ENCODE measurements around the gene GRHL1.

The GRHL1 gene

DNA sequence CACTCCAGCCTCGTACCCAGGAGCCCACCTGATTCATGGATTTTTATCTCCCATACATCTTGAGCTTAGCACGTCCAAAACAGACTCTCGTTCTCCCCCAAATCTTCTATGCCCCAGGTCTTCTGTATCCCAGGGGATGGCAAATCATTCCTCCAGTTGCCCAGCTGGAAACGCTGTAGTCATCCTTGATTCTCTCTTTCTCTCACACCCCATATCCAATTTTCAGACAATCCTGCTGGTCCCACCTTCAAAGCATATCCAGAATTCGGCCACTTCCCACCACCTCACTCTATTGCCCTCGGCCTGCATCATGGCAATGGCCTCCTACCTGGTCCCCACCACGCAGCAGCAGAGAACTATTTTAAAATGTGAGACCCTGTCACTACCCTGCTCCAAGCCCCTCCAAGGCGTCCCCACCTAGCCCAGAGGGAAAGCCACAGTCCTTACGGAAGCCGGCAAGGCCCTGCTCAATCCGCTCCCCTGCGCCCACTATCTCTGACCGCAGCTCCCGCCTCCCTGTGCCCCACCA, 1.4 kb upstream of the GRHL1 start:
- no peak for DNase-seq

DNA sequence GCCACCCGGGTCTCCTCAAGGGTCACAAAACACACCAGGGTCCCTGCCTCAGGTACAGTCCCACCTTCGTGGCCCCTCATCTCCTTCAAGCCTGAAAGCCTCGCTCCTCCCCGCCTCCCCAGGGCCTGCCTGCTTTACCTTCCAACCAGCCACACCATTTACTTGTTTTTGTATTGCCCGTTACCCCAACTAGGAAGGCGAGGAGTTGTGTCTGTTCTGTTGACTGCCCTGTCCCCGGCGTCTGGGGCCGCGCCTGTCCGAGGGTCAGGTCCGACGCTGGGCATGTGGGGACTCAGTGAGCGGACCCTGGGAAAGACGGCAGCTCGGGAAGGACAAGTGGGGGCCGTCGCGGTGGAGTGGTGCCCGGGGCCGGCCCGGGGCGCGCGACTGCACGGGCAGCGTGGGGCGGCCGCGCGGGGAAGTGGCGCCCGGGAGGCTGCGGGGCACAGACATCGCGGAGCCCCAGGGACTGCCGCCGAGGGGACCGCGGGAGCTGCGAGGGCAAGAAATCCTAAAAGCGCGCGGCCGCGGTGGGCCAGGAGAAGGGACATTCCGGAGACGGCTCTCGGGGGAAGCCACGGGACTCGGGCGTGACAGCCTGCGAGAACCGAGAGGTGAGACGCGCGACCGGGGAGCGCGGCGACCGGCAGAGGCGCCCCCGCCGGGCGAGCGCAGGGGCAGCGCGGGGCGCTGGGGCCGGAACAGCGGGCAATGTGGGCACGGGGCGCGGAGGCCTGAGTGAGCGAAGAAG, 797 bp upstream of the GRHL1 start:
- DNase-seq, result peak; percentile 50

DNA sequence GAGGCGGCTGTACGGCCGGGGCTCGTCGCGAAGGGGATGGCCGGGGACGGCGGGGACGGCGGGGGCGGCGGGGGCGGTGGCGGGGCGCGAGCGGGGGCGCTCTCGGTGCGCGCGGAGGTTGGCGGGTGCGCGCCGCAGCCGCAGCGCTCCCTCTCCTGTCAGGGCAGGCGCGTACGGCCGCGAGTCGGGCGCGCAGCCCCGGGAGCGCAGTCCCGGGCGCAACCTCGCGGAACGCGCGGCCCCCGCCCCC, 296 bp upstream of the GRHL1 start:
- no peak for DNase-seq

DNA sequence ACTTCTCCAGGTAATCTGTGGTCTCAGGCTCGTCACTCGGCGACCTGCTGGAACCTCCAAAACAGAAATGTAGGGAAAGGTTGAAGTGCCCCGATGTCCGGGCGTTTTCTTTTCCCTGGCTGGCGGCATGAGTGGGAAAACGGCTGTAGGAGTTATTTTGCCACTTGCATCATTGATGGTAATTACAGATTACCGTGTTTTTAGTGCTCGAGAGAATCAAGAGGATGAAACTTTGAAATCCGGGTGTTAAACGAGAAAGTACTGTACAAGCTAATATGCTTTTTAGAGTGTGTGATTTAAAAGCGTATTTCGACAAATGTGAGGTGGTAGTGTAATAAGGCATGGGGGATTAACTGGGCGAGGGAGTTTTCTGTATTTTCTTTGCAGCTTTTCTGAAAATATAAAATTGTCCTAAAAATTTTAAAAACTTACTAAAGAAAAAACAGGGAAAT, 819 bp downstream of the GRHL1 start:
- peak; percentile 25 for DNase-seq

DNA sequence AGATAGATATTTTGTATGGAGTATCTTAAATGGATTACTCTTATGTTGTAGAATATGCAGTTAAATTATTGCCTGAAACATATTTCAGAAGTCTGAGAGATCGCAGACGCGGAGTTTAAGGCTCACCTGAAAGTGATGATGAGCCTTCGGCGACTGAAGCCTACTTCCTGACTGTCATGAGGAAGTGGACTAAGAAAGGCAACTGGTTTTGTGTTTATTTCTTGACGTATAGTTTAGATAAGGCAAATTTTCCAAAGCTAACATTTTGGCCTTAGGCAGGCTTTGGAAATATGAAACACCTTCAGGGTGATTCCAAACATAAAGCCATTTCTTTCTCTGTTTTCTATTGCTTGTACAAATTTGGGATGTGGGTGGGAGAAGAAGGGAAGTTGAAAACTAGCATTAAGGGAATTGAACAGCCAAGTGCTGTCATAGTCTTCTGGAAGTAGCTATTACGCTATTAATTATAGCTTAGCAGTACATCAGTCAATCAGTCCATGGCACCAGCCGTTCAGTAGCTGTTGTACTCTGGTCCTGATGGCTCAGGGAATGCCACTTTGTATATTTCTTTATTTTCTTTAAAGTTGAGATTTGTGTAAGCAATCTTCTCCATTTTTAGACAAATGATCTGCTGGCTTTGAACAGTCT, 1.5 kb downstream of the GRHL1 start:
- DNase-seq, result no peak

DNA sequence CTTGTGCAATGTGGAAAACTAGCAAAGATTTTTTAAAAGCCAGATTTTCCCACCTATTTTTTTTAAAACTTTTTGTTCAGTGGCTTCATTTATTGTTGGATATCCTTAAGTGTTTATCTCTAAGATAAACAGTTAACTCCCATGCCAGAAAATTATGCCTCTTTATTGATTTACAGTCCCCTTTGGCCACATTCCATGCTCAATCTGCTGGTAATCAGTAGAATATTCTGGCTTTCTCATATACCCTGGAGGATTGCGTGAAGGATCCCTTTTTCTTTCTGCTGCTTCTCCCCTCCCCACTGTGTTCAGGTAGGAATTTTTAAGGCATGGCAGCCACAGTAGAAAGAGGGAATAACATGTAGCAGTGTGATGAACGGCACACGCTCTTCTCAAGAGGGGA, 2.6 kb downstream of the GRHL1 start:
- no peak for DNase-seq

DNA sequence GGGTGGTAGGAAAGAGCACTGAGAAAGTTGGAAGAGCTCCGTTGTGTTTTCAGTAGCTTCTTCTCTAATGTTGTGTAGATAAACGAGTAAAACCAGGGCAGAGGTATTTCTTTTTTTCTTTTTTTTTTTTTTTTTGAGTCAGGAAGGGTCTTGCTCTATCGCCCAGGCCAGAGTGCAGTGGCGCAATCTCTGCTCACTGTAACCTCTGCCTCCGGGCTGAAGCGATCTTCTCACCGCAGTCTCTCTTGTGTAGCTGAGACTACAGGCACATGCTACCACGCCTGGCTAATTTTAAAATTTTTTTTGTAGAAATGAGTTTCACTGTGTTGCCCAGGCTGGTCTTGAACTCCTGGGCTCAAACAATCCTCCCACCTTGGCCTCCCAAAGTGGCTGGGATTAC, 6.6 kb downstream of the GRHL1 start:
- no peak for DNase-seq

DNA sequence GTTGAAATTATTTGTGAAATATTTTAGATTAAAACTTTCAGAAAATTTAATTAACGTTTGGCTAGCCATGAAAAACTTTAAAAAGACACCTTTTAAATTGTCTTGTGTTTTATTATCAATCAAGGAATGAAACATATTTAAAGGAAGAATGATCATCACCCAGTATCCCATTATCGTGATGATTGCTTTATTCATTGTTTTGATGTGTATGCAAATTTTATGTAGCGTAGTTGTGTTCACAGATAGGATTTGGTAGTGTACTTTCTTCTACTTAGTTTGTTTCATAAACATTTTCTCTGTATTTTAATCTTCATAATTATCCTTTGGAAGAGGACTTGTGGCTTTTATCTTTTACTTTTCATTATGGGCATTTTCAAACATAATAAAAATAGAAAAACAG, 7.8 kb downstream of the GRHL1 start:
- no peak for DNase-seq

DNA sequence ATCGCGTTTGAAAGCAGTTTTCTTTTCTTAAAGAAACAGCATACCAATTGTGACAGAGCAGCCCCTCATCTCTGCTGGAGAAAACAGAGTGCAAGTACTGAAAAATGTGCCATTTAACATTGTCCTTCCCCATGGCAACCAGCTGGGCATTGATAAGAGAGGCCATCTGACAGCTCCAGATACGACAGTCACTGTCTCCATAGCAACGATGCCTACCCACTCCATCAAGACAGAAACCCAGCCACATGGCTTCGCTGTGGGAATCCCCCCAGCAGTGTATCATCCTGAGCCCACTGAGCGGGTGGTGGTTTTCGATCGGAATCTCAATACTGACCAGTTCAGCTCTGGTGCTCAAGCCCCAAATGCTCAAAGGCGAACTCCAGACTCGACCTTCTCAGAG, 9.5 kb downstream of the GRHL1 start:
- no peak for DNase-seq

DNA sequence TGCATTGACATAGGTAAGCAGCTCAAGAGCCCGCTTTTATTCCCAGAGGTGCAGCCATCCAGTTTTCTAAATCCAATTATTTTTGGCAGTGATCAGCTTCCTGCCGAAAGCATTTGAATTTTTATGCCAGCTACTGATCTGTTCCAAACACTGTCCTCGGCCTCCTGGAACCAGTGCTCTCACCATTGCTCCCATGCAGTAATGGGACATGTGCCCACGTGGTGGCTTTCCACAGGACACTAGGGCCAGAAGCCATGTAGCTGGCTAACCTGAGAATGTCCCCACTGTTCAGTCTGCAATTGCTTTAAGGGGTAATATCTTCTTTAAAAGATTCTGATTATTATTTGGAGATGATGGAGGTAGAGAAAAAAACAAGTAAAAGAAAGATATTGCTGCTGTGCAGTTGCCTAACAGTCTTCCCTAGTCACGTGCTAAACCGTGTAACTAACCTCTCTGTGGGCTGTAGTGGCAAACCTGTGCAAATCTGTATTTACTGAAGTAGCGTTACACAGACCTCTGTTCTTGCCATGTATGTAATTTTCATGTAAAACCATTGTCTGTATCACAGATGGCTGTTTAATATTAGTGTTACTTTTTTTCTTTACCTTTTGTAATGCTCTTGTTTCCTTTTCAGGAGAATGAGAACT, 13.0 kb downstream of the GRHL1 start:
- DNase-seq, result no peak

DNA sequence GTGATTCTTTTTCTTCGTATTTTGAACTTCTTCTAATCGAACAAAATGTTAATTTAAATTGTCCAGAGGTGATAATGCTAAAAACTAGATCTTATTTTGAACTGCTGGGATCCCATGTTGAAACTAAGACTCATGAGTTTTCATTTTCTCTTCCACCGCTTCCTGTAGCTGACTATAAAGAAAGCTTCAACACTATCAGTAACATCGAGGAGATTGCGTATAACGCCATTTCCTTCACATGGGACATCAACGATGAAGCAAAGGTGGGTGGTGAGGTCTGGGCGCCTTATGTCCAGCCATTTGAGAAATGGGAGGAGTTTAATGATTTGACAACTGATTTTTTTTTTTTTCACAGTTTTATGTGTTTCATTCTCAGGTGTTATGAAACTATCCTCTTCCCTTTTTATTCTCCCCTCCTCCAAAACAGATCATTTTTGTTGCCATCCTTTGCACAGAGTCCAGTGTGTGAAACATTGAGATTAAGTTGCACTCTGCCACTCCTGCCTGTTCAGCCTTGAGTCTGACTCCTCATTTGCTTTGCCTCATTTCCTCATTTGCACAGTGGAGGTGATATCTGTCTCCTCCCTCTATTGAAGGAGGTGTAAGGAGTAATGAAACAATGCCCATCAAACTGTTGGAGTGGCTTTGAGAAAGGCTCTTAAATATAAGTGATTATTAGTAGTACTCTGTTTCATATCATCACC, 13.8 kb downstream of the GRHL1 start:
- DNase-seq, result no peak

DNA sequence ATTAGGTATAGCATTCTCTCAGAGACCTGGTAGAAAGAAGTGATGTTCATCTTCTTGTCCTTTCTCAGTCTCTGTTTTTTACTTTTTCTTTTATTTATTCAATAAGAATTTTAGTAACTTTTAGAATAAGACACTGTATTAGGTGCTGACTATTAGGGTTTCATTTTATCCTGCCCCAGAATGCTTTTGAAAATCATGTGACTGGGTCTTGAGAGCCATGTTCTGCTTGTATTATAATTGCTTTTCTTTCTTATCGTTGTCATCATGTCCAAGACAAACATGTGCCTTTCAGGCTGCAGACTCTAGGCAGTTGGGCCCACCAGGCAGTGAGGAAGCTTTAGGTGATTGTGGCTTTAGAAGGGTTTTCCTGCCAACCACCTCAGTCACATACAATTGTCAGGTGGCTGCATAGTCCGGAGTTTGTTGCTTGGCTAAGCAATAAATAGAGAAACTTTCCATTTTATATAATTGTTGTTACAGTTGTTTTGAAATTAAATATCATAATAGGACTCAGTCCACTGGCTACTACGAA, 15.1 kb downstream of the GRHL1 start:
- DNase-seq, result no peak

DNA sequence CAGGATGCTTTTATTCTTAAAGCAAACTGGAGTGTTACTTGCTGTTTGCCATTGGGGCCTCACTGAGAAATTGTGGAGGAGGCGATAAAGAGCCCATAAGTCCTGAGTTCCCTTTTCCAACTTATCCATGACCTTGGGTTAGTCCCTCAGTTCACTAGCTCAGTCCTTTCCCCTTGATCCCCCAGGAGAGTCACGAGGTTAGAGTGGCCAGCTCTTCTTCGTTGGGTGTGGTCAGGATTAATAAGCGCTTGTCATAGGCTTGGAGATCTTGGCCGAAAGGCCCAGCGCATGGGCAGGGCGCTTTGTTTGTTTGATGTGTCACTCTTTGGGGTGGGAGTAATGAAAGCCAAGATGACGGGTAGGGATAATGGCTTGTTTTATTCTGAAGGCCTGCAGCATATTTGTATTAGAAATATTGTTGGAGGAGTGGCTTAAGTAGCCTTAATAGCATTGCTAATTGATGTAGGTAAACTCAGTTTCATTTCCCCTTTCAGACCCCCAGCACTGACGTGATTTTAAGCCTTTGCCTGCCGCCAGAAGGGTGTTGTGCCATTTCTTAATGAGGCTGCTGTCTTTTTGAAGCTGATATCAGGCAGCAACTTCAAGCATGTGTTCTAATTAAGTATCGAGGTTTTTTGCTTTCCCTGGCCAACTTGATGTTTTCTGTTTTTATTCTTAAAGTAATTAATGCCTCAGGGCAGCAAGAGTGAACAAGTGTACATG, 15.7 kb downstream of the GRHL1 start:
- DNase-seq, result no peak

DNA sequence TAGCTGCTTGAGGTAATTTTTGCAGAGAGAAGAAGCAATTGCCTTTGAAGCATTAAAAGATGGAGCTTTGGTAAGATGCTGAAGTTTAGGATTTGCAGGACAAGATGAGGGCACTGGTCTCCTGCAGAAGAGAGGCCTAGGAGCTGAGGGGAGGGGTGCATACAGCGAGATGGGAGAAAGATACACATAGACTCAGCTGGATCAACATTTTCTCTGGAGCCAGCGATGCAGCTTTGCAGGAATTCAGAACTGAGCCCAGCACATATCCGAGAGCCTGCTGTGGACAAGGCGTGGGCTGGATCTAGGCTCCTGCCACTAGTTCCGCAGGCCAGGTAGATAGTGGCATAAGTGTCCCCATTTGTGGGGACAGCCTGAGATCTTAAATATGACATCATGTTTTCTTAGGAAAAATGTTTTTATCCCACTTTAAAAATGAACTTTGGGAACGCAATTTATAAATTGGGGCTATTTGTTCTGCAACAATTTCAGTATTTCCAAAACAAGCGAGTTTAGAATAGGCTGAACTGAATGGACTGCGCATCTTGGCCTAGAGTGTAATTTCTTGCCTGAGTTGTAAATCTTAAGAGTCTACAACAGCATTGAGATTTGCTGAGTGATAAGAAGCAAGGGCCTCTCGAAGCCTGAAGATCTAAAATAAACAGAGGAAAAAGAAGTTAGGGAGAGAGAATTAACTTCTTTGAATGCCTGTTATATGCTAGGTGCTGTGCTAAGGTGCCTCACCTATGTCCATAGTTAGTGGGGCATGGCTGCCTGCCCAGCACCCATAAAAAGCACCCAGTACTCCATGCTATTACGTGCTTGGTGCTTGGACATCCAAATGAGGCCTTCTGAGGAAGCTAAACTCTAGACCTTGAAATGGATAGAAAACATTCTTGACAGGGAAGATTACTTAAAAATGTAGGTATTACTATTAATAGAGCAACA, 17.3 kb downstream of the GRHL1 start:
- DNase-seq, result no peak

DNA sequence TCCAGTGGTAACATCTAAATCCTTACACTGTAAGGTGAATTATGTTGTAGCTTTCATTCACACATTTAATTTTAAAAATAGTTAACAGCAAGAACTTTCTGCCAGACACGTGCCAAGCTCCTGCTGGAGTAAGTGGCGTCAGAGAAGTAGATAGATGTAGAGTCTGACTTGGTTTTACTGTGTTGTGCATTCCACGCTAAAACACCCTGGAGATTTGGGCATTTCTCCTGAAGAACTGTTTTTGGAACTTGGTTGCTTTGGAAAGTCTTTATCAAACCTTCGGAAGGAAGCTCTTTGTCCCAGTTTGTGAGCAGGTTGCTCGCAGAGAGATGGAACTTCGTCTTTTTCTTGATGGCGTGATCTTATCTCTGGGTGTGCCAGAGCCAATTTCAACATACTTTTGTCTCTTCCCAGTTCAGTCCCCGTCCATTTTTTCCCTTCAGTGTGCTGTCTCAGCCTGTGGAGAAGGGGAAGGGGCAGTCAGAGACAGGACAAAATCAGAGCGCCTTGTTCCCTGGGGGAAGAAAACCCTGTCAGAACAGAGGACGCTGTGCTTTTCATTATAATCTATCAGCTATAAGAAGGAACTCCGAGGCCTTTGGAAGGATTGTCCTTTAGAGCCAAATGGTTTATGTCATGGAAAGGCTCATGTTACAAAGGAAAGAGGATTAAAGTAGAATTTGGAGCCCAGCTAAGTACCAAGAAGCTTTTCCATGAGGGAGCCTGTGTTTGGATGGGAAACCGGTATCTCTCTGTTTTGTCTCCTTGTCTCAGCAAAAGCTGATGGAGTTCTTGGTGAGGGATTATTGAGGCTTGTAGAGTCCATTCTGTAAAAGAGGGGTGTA, 18.9 kb downstream of the GRHL1 start:
- DNase-seq, result no peak

DNA sequence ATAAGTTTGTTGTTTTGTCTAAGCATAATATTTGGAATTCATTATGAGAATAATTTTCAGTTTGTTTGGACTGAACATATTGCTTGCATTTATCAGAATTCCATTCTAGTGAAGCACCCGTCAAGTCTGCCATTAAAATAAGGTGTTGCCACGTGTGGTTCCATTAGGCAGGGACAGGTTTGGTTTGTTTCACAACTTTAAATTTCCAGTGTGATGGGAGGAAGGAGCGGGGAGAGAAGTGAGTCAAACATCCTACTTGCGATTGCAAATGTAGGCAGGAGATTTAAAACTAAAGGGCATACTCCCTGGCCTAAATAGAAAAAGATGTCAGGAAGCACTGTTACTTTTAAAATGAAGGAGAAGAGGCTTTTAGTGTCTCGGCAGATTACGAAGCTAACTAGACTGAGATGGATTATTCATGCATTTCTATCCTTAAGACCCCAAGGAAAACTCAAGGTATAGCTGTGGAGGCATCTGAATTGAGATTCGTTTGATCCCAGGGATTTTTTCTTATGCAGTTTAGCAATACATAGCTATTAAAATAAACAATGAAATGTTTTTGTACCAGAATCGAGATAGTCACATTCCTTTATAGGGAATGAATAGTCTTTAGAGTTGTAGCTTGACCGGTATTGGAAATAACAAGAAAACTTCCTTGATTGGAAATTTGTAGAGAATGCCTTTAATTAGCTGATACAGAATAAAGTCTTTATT, 19.8 kb downstream of the GRHL1 start:
- no peak for DNase-seq

DNA sequence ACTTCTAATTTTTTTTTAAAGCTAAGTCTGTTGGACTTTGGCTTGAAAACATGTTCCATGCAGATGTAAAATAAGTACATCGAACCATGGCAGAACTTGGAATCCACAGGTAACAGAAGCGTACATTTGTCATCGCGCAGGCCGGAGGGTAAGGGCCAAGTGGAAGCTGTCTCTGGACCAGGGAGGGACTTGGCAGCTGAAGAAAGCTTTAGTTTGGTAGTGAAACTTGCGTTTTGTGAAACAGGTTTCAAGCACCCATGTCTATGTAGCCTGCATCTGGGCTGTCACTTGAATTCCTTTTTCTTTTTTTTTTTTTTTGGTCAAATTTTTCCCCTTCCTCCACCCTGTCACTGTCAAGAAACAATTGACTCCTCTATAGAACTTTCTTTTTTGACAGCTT, 20.4 kb downstream of the GRHL1 start:
- DNase-seq, result no peak

DNA sequence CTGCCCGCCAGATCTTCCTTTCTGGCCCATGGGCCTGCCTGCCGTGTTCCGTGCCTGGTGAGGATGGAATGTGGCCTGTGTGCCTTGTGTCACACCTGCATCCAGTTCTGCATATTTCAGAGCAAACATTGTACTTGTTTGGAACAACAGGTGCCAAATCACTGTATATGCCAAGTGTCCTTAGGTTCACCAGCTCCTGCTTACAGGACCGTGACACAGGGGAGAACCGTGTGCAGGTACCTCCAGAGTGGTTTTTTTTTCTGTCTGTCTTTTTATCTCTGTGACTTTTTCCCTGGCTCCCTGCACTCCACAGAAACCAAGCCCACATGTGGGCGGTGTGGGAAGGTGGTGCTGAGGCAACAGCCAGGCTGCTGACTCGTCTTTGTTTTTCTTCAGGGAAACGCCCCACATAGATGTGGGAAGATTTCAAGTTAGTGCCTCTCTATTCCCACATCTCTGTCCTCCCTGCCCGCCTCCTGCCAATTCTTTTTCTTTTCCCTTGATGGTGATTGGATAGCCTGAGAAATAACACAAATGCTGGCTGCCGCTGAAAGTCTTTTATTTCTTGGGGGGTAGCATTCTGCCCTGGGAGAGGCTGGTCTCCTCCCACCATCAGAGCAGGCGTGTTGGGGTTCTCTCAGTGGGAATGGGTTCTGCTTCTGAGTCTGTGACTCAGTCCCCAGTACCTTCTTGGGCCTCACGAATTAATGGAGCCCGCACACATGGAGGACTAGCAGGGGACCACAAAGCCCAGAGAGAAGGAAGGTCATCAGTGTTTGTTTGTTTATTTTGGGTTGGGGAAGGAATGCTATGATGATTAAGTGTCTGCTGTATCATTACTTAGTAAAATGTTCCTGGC, 21.4 kb downstream of the GRHL1 start:
- no peak for DNase-seq

DNA sequence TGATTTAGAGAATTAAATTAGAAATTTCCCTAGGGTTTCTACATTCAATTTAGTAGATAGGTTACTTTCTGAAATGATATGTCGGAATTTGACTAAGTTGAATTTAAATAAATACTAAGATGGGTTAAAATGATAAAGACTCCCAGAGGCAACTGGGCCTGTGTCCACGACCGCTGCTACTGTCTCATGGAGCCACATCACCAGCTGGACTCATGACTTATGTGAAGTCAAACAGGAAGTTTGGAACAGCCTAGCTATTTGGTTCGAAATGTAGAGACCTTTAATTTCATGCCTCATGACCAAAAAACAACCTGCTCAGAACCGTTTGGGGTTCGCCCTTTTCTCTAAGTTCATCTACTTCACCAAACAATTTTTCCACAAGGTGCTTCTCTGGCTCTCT, 22.2 kb downstream of the GRHL1 start:
- no peak for DNase-seq

Measured in femur (tissue), 1 donor.